Panc1 (cell line): ENCODE measurements around the gene HCN1.

Experiments used
- CTCF ChIP-seq: fragments of 450-650 bp; IDR thresholded peaks from 2 replicates; pipeline ENCODE4 v1.5.1; 2017; ENCODE audit warnings: mild to moderate bottlenecking
- REST ChIP-seq, 2 experiments: IDR thresholded peaks; 2 replicates each; pipeline ENCODE4 v1.6.1; 2011 to 2012; ENCODE audit warnings: low read depth in 2 of 2, control low read depth in 1 of 2, low read length in 1 of 2, mild to moderate bottlenecking in 1 of 2, moderate library complexity in 1 of 2; ENCODE audit not compliant: insufficient read depth in 1 of 2
- SIN3A ChIP-seq: IDR thresholded peaks from 2 replicates; pipeline ENCODE4 v1.6.1; 2012; ENCODE audit warnings: low read depth, mild to moderate bottlenecking, low read length, moderate library complexity, borderline replicate concordance; ENCODE audit not compliant: insufficient read depth

- no peak for TF ChIP-seq REST (IDR thresholded peaks at IDR 0.05; ENCODE audit: insufficient read depth in 1 of 2, low read depth in 2 of 2, low read length in 1 of 2)
- no peak for TF ChIP-seq CTCF
- TF ChIP-seq SIN3A: no peak
These were observed 255.7 kb downstream of the HCN1 start for GRCh38 chr5:45440466-45440865.
